Ovary (tissue), 10 donors: ENCODE data around the gene RPS6KB2. TPM values are rescaled to one million over a fixed set of nuclear protein-coding genes. Genes with fewer than 3 reads are reported as not detected.

Source experiments
- DNase-seq, 5 donors: peaks; one replicate each; pipeline ENCODE4 v3.0.0-alpha.2; 2019 to 2020
- H3K27ac ChIP-seq, 2 donors: fragments of 200-600 bp; one replicate each; pipeline versions ENCODE4 v1.5.1 to v1.8.0; 2019 to 2022
- H3K27me3 ChIP-seq: fragments of 200-600 bp; one replicate; pipeline ENCODE4 v1.8.0; 2022
- H3K36me3 ChIP-seq: fragments of 200-600 bp; sonication (generic); one replicate; pipeline ENCODE4 v1.5.1; 2019
- H3K4me1 ChIP-seq: one replicate; pipeline ENCODE4 v1.8.1; 2013; ENCODE audit warnings: mild to moderate bottlenecking, moderate library complexity; ENCODE audit not compliant: insufficient read depth
- H3K4me3 ChIP-seq: fragments of 200-600 bp; sonication (generic); one replicate; pipeline ENCODE4 v1.5.1; 2017
- H3K9me3 ChIP-seq, 2 donors: fragments of 200-600 bp in 1 of 2; sonication (generic) in 1 of 2; one replicate each; pipeline versions ENCODE4 v1.5.1 to v1.8.1; 2013 to 2019; ENCODE audit warnings: mild to moderate bottlenecking in 1 of 2, moderate library complexity in 1 of 2
- CTCF ChIP-seq, 3 donors: fragments of 450-650 bp in 2 of 3; fragments of 200-600 bp in 1 of 3; IDR thresholded peaks; one replicate each; pipeline versions ENCODE4 v1.5.1 to v1.8.0; 2016 to 2022; ENCODE audit warnings: antibody characterized with exemption in 3 of 3, mild to moderate bottlenecking in 1 of 3
- EP300 ChIP-seq: sonication (generic); formaldehyde crosslinking; IDR thresholded peaks from one replicate; pipeline ENCODE4 v1.6.1; 2017; ENCODE audit warnings: antibody characterized with exemption
- POLR2A ChIP-seq: fragments of 450-650 bp; IDR thresholded peaks from one replicate; pipeline ENCODE4 v1.6.1; 2017; ENCODE audit warnings: antibody characterized with exemption, mild to moderate bottlenecking, moderate library complexity
- WGBS, 3 donors: extraction: QIAGEN DNeasy Blood & Tissue Kit in 1 of 3; methylation state at CpG; one replicate each; pipeline versions ENCODE4 v1.1.5 to v1.1.7; 2013 to 2017; 5-methylcytosine and 5-hydroxymethylcytosine counted together
- intact Hi-C, 4 donors: fragments of 100-400 bp; cut with DNase I; formaldehyde crosslinking; loops; one replicate each; pipeline versions ENCODE4 v1.11.0 to v1.15.1; 2022 to 2023
- long read RNA-seq, 3 donors: library from polyadenylated mRNA in 2 of 3; unstranded in 2 of 3; transcript quantifications; one replicate each; pipeline ENCODE4 v2.0.0 and lab custom pipeline, GENCODE V29; 2021 to 2026
- polyA plus RNA-seq, 2 donors: library from polyadenylated mRNA; stranded (reverse); fragments of 200-250 nt in 1 of 2; fragments of 350-450 nt in 1 of 2; fragmentation: Illumina TruSeq in 1 of 2; extraction: RNeasy Lipid Tissue Mini Kit (QIAGEN cat#74804) in 1 of 2; gene quantifications; one replicate each; pipeline ENCODE4 v1.2.3, GENCODE V29; 2013 to 2014
- total RNA-seq, 7 donors: library from RNA; depleted of rRNA in 2 of 7; stranded (reverse); fragments of >200 nt in 2 of 7; fragmentation: NEBNext Ultra II Directional in 3 of 7; extraction: Animal tissue kit (Norgen Biotek cat#: 25700) in 3 of 7; gene quantifications; one replicate each; pipeline versions ENCODE4 v1.1.0 to v1.2.4, GENCODE V29; 2016 to 2023
- donor health status: DM: no; HTN: no; CAD: no; lungs with moderate emphysema.
- donor health status: DM: no; HTN: no; CAD: no.
- donor health status: Bipolar disorder and iron deficiency.
- donor health status: DM: yes; HTN: yes; CAD: no.
- donor health status: DM: no; HTN: no; CAD: no.
- donor health status: DM: yes; HTN: yes; CAD: no.

Gene RPS6KB2
- total RNA-seq (10 to 100 TPM; 24.8 to 38.6 (median 33.1) TPM), polyA plus RNA-seq (10 to 100 TPM; 10.4 to 38.2 TPM)
- long read RNA-seq, donor 1, transcript RPS6KB2-201 (15 exons, 1,733 nt): major isoform, 90 of 170 reads
- long read RNA-seq, donor 1, transcript RPS6KB2-209 (16 exons, 1,806 nt): minor isoform, 7 of 170 reads
- long read RNA-seq, donor 1, partial matches to known transcripts: 11 of 170 reads
- long read RNA-seq, donor 1, other reads (novel, unspliced or antisense): 62 of 170 reads
- long read RNA-seq, donor 2, transcript RPS6KB2-201 (15 exons, 1,733 nt): major isoform, 5 of 5 reads
- long read RNA-seq, donor 2, partial matches to known transcripts: 0 of 5 reads
- long read RNA-seq, donor 2, other reads (novel, unspliced or antisense): 0 of 5 reads
- long read RNA-seq, donor 3, transcript RPS6KB2-201 (15 exons, 1,733 nt): major isoform, 26 of 55 reads
- long read RNA-seq, donor 3, partial matches to known transcripts: 7 of 55 reads
- long read RNA-seq, donor 3, other reads (novel, unspliced or antisense): 21 of 55 reads

GRCh38 chr11:67428052-67429001 lies at the start of gene RPS6KB2:
Gene RPS6KB2 (plus strand): TSS chr11:67428494. CDS start chr11:67428546, 52 bp downstream.
- peak; percentile 98 to 100 (median 99) for DNase-seq
- intact Hi-C loops: loop anchor here in 1 of 4 donors (5.0 kb wide), 1 partner anchor 154 kb away; the partner anchor contains the start of gene GSTP1
- H3K27me3 ChIP-seq: no peaks in the 10 kb centered on the region
- H3K4me3 ChIP-seq: peak within 1 kb of the TSS; percentile 89
- no peaks in the 10 kb centered on the region for H3K36me3 ChIP-seq
- no peaks in the 10 kb centered on the region for H3K9me3 ChIP-seq
- WGBS, 3 donors: 0 to 1% (median 1%) methylated on average over 67 to 68 of the region's 68 CpGs
- peak within 1 kb of the TSS; percentile 60 to 80 for H3K27ac ChIP-seq
- peak; percentile 89 for TF ChIP-seq POLR2A
- no peak for TF ChIP-seq EP300
- peaks cover 5% of the 10 kb centered on the region for H3K4me1 ChIP-seq

GRCh38 chr11:67378544-67378943 lies 49.8 kb upstream of the RPS6KB2 start:
- peaks cover 7% of the 10 kb centered on the region for H3K4me1 ChIP-seq
- no peaks in the 10 kb centered on the region for H3K36me3 ChIP-seq
- H3K4me3 ChIP-seq: no peak overlapping the region
- H3K27ac ChIP-seq: no peak overlapping the region
- no peaks in the 10 kb centered on the region for H3K9me3 ChIP-seq
- WGBS, 3 donors: 88 to 95% (median 94%) methylated on average over 4 of the region's 4 CpGs
- no peak for DNase-seq
- TF ChIP-seq CTCF (IDR thresholded peaks at IDR 0.05) (no peak), POLR2A (no peak), EP300 (no peak)
- intact Hi-C loops: no loop called here
- no peaks in the 10 kb centered on the region for H3K27me3 ChIP-seq

- 72 to 82% (median 75%) methylated on average over 23 of the region's 23 CpGs for WGBS, 3 donors
- Histone ChIP-seq H3K9me3 (no peaks in the 10 kb centered on the region), H3K4me1 (no peaks in the 10 kb centered on the region), H3K36me3 (no peaks in the 10 kb centered on the region), H3K27me3 (no peaks in the 10 kb centered on the region), H3K27ac (no peak overlapping the region), H3K4me3 (no peak overlapping the region)
- no peak for TF ChIP-seq CTCF (IDR thresholded peaks at IDR 0.05)
- no peak for TF ChIP-seq EP300
- no peak for TF ChIP-seq POLR2A
- intact Hi-C loops: loop anchor here in 2 of 4 donors (5.0 kb wide), 2 partner anchors 32 to 117 kb away; no protein-coding TSS in a partner anchor
- DNase-seq: peak in 2 of 5 donors; percentile 8 to 22
These were observed 48.9 kb upstream of the RPS6KB2 start for GRCh38 chr11:67379061-67380058.

- WGBS, 3 donors: 78 to 84% (median 81%) methylated on average over 13 of the region's 13 CpGs
- peak in 3 of 5 donors; percentile 10 to 50 (median 26) for DNase-seq
- H3K36me3 ChIP-seq: no peaks in the 10 kb centered on the region
- no peaks in the 10 kb centered on the region for H3K27me3 ChIP-seq
- no peaks in the 10 kb centered on the region for H3K4me1 ChIP-seq
- H3K9me3 ChIP-seq: no peaks in the 10 kb centered on the region
- TF ChIP-seq POLR2A (no peak), CTCF (IDR thresholded peaks at IDR 0.05) (no peak), EP300 (no peak)
- intact Hi-C loops: loop anchor here in 2 of 4 donors (5.0 kb wide), 2 partner anchors 34 to 119 kb away; no protein-coding TSS in a partner anchor
- no peak overlapping the region for H3K27ac ChIP-seq
- H3K4me3 ChIP-seq: no peak overlapping the region
These were observed 46.9 kb upstream of the RPS6KB2 start for GRCh38 chr11:67381244-67381972.
